Neuron (in vitro differentiated cells): ENCODE measurements around the gene DPPA2.
"Not testable (repeated sequence)": the region's sequence is repeated elsewhere in the genome, so short reads cannot be mapped to it uniquely, and the experiment has no call there.

ENCODE experiments used
- H2AFZ ChIP-seq: one replicate; pipeline ENCODE4 v1.6.1; 2013; ENCODE audit warnings: low read depth, mild to moderate bottlenecking, inconsistent platforms, low read length, moderate library complexity
- H3K27me3 ChIP-seq: one replicate; pipeline ENCODE4 v1.6.1; 2013; ENCODE audit warnings: low read length; ENCODE audit not compliant: insufficient read depth
- H3K36me3 ChIP-seq: one replicate; pipeline ENCODE4 v1.6.1; 2013; ENCODE audit warnings: low read length; ENCODE audit not compliant: insufficient read depth
- H3K4me1 ChIP-seq: one replicate; pipeline ENCODE4 v1.6.1; 2013; ENCODE audit warnings: low read length; ENCODE audit not compliant: insufficient read depth
- H3K4me3 ChIP-seq: 2 replicates; pipeline ENCODE4 v1.5.1; 2013; ENCODE audit warnings: mild to moderate bottlenecking, low read length, moderate library complexity
- H3K9me3 ChIP-seq: one replicate; pipeline ENCODE4 v1.6.1; 2013; ENCODE audit warnings: low read length

Gene DPPA2, protein sequence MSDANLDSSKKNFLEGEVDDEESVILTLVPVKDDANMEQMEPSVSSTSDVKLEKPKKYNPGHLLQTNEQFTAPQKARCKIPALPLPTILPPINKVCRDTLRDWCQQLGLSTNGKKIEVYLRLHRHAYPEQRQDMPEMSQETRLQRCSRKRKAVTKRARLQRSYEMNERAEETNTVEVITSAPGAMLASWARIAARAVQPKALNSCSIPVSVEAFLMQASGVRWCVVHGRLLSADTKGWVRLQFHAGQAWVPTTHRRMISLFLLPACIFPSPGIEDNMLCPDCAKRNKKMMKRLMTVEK

DNA sequence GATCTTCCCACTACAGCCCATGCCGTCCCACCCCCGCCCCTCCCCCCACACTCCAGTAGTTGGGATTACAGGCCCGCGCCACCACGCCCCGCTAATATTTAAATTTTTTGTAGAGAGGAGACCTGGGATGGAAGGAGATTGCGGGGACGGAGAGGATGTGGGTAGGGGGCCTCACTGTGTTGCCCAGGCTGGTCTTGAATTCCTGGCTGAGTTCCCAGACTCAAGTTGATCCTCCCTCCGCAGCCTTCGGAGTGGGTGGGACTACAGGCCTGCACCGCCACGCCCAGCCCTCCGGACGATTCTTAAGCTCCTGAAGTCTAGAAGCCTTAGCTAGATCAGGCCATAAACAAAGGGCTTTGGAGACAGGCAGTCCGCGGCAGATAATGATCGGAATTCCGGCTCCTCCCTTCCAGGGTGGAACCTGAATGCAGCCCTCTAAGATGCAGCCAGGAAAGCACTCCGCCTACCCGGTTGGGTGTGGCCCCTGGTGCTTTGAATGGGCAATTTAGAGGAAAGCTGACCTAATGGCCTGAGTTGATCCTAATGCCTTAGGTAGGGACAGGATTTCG lies at the start of gene DPPA2:
TSS of gene DPPA2 (minus strand) at position 356 of the 569 bp plus-strand sequence. CDS start 1,975 bp downstream, outside the sequence.
- no peaks in the 10 kb centered on the region for H3K36me3 ChIP-seq
- no peaks in the 10 kb centered on the region for H3K4me1 ChIP-seq
- H3K4me3 ChIP-seq, result no peak within 1 kb of the TSS
- no peaks in the 10 kb centered on the region for H3K27me3 ChIP-seq
- H2AFZ ChIP-seq, result no peak within 1 kb of the TSS
- H3K9me3 ChIP-seq, result no peaks in the 10 kb centered on the region

GRCh38 chr3:109364088-109364487 lies 47.8 kb upstream of the DPPA2 start:
- H2AFZ ChIP-seq, result no peak overlapping the region
- H3K36me3 ChIP-seq, result no peaks in the 10 kb centered on the region
- no peaks in the 10 kb centered on the region for H3K27me3 ChIP-seq
- H3K4me1 ChIP-seq, result no peaks in the 10 kb centered on the region
- H3K9me3 ChIP-seq, result no peaks in the 10 kb centered on the region
- no peak overlapping the region for H3K4me3 ChIP-seq

- no peaks in the 10 kb centered on the region for H3K4me1 ChIP-seq
- no peaks in the 10 kb centered on the region for H3K36me3 ChIP-seq
- no peak overlapping the region for H3K4me3 ChIP-seq
- H3K9me3 ChIP-seq, result no peaks in the 10 kb centered on the region
- H2AFZ ChIP-seq, result no peak overlapping the region
- H3K27me3 ChIP-seq, result no peaks in the 10 kb centered on the region
Observed at GRCh38 chr3:109363634-109364033, 47.3 kb upstream of the DPPA2 start.

- Histone ChIP-seq H3K4me1 (no peaks in the 10 kb centered on the region), H2AFZ (no peak overlapping the region), H3K9me3 (no peaks in the 10 kb centered on the region), H3K36me3 (no peaks in the 10 kb centered on the region), H3K4me3 (no peak overlapping the region), H3K27me3 (no peaks in the 10 kb centered on the region)
Observed at GRCh38 chr3:109362823-109363222, 46.5 kb upstream of the DPPA2 start.

GRCh38 chr3:109358809-109359208 lies 42.5 kb upstream of the DPPA2 start:
- H3K36me3 ChIP-seq, H2AFZ ChIP-seq, H3K9me3 ChIP-seq, H3K4me3 ChIP-seq, H3K27me3 ChIP-seq: not testable (repeated sequence)
- peaks cover 22% of the 10 kb centered on the region for H3K4me1 ChIP-seq

DNA sequence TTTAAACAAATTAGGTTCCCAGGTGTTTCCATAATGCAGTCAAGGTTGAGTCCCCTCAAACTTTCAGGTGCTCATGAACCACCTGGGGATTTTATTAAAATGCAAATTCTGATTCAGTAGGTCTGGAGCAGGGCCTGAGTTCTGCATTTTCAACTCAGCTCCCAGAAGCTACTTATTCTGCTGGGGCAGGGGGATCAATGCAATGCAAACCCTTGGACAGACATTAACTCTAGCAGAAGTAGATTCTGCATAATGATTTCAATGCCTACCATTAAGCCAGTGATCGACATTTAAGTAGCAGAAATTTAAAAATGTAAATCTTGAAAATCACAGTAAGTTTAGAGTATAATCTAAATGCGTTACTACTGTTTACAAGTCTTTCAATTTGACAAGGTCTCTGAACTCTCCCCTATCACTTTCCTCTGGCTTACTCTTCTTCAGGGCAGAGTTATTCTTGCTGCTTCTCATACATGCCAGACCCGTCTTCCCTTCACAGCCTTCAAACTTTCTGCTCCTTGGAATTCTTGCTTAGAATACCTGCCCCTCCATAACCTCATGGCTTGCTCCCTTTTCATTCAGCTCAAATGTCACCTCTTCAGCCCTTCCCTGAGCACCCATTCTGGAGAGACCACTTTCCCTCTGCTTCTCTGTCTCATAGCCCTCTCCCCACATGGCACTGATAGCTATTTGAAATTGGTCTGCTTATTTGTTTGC lies 40.3 kb upstream of the DPPA2 start:
- H2AFZ ChIP-seq, result no peak overlapping the region
- H3K4me3 ChIP-seq, result peak overlapping the region; percentile 40
- no peaks in the 10 kb centered on the region for H3K27me3 ChIP-seq
- H3K4me1 ChIP-seq, result peaks cover 34% of the 10 kb centered on the region
- no peaks in the 10 kb centered on the region for H3K36me3 ChIP-seq
- H3K9me3 ChIP-seq, result no peaks in the 10 kb centered on the region

DNA sequence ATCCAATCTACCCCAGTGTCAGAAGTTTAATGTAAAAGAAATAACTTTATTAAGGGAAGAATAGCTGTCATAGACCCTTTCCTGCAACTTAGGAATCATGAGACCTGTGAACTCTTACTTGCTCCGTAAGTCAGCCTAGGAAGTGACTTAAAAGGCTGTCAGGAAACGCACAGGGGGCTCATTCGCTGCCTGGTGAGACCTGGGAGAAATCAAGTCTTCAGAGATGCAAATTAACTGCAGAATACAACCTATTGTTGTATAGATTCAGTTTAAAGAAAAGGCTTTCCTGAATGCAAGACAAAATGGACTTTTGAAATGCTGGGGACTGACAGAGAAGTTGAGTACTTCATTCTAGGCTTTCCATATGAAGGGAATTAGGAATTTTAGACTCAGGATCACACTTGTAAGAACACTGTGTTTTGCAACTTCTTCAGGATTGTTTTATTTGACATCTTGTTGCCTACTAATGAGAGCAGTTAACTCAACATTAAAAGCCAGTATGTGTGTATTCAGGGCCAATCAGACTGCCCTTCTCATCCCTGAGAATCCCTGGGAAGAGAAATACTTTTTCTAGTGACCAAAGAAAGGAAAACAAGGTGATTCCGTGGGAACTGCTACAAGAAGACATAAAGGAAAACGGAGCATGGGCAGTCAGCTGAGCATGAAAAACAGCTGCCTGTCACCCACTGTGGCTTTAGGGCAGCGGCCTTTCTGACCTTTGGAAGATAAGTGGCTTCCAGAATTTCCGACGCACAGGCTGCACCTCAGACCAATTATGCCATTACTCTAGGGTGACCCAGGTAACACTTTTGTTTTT lies 39.5 kb upstream of the DPPA2 start:
- Histone ChIP-seq H2AFZ (no peak overlapping the region), H3K4me3 (peak overlapping the region; percentile 40), H3K9me3 (no peaks in the 10 kb centered on the region), H3K27me3 (no peaks in the 10 kb centered on the region), H3K36me3 (no peaks in the 10 kb centered on the region), H3K4me1 (peaks cover 34% of the 10 kb centered on the region)

DNA sequence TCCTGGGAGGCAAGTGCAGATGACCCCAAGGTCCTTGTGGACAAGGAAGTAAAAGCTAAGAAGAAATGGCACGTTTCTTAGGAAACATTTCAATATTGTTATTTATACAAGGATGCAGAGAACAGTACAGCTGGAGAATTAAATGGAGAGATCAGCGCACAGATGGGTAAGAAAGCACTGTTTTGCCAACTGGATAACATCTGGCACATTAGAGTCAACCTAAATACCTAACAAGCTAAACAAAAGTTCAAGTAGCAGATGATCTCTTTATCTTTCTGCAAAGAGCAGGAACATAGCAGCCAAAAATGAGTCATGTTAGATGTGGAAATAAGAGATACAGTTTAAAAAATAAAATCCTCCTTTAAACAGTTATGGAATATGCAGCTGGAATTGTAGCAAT lies 36.7 kb upstream of the DPPA2 start:
- no peaks in the 10 kb centered on the region for H3K36me3 ChIP-seq
- H3K27me3 ChIP-seq, result no peaks in the 10 kb centered on the region
- no peak overlapping the region for H2AFZ ChIP-seq
- H3K4me1 ChIP-seq, result peaks cover 41% of the 10 kb centered on the region
- no peaks in the 10 kb centered on the region for H3K9me3 ChIP-seq
- no peak overlapping the region for H3K4me3 ChIP-seq

DNA sequence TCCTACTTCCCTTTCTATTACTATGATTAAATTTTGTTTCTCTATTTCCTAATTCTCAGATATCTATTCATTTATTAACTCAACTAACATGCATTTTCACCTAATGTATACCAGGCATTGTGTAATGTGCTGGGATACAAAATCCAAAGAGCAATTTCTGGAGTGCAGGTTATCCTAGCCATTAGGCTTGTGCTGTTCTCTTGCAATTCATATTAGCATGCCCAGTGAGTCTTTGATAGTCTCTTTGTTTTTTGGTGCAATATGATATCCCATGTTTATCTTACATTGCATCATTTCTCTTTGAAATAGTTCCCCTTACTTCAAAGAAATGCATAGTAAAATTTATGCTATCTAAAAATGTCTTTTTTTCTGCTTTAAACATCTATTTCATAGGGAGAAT lies 34.9 kb upstream of the DPPA2 start:
- Histone ChIP-seq H3K36me3 (no peaks in the 10 kb centered on the region), H3K4me1 (peaks cover 31% of the 10 kb centered on the region), H3K27me3 (no peaks in the 10 kb centered on the region), H2AFZ (no peak overlapping the region), H3K4me3 (no peak overlapping the region), H3K9me3 (no peaks in the 10 kb centered on the region)

DNA sequence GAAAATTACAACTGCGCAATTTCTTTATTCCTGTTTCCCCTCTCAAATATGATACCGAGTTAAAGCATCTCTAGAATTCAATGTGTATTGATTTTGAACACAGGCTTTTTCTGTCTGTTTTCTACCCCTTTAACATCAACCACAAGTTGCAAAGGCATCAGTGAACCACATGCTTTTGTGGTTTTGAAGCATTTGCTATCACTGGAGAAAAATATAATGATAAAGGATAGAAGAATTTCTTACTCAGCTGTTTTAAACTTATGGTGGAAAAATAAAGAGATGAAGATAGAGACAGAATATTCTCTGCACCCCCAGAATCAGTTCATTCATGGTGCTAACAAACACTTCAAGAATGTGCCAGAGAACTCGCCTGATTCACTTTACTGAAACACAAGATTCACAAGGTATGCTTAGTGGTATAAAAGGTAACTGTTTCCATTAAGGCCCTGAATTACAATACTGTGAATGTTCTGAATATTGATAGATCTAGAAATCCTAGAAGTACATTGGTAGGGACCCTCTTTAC lies 30.5 kb upstream of the DPPA2 start:
- no peaks in the 10 kb centered on the region for H3K36me3 ChIP-seq
- no peaks in the 10 kb centered on the region for H3K9me3 ChIP-seq
- H2AFZ ChIP-seq, result no peak overlapping the region
- no peaks in the 10 kb centered on the region for H3K27me3 ChIP-seq
- H3K4me1 ChIP-seq, result peaks cover 6% of the 10 kb centered on the region
- H3K4me3 ChIP-seq, result no peak overlapping the region

DNA sequence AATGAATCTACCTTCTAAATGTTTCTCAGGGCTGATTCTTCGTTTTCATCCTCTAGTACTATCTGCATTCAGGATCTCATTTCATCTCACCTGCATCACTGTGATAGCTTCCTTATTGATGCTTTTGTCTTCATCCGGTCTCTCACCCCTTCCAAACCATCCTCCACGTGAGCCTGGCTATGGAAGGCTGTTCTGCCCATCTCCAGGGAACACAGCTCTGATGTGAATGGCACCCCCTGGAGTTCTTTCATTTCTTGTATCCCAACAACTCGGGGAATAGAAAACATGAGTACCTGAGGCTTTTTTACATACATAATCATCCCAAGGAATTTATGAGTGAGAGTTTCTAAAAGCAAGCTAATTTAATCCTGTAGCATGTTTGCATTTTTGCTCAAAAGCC lies 29.8 kb upstream of the DPPA2 start:
- H3K27me3 ChIP-seq, result no peaks in the 10 kb centered on the region
- peaks cover 6% of the 10 kb centered on the region for H3K4me1 ChIP-seq
- no peaks in the 10 kb centered on the region for H3K36me3 ChIP-seq
- H3K4me3 ChIP-seq, result no peak overlapping the region
- no peak overlapping the region for H2AFZ ChIP-seq
- no peaks in the 10 kb centered on the region for H3K9me3 ChIP-seq

- H3K4me3 ChIP-seq, result no peak overlapping the region
- H3K9me3 ChIP-seq, result no peaks in the 10 kb centered on the region
- H3K36me3 ChIP-seq, result no peaks in the 10 kb centered on the region
- H3K27me3 ChIP-seq, result no peaks in the 10 kb centered on the region
- no peak overlapping the region for H2AFZ ChIP-seq
- peaks cover 6% of the 10 kb centered on the region for H3K4me1 ChIP-seq
Observed at GRCh38 chr3:109339714-109340648, 23.7 kb upstream of the DPPA2 start.
